Mesendoderm (in vitro differentiated cells): ENCODE results near the gene PBX1.
A peak's percentile ranks its signal among the peaks of the same experiment; 100 is the strongest.

Source experiments
- DNase-seq: peaks from one replicate; pipeline ENCODE4 v3.0.0; 2013
- H2AK5ac ChIP-seq: 2 replicates; pipeline ENCODE4 v1.6.1; 2013; ENCODE audit warnings: low read length, inconsistent platforms
- H2BK120ac ChIP-seq: 2 replicates; pipeline ENCODE4 v1.6.1; 2013; ENCODE audit warnings: low read depth, mild to moderate bottlenecking, low read length, moderate library complexity, mixed read lengths
- H2BK15ac ChIP-seq: replicated peaks from 2 replicates; pipeline ENCODE4 v1.6.1; 2013; ENCODE audit warnings: low read depth, mild to moderate bottlenecking, moderate library complexity
- H2BK5ac ChIP-seq: 2 replicates; pipeline ENCODE4 v1.6.1; 2013; ENCODE audit warnings: low read length, inconsistent platforms
- H3K18ac ChIP-seq: 2 replicates; pipeline ENCODE4 v1.6.1; 2013; ENCODE audit warnings: mild to moderate bottlenecking, low read length, mixed read lengths
- H3K23ac ChIP-seq: one replicate; pipeline ENCODE4 v1.6.1; 2013; ENCODE audit warnings: low read length
- H3K27ac ChIP-seq: 2 replicates; pipeline ENCODE4 v1.5.1; 2013; ENCODE audit warnings: low read depth, mild to moderate bottlenecking, inconsistent platforms, low read length, moderate library complexity
- H3K27me3 ChIP-seq: 2 replicates; pipeline ENCODE4 v1.6.1; 2013; ENCODE audit warnings: low read length, control low read depth, mild to moderate bottlenecking, inconsistent platforms; ENCODE audit not compliant: insufficient read depth, poor library complexity
- H3K36me3 ChIP-seq: 2 replicates; pipeline ENCODE4 v1.6.1; 2013; ENCODE audit warnings: low read length, inconsistent platforms; ENCODE audit not compliant: control insufficient read depth, insufficient read depth
- H3K4ac ChIP-seq: one replicate; pipeline ENCODE4 v1.6.1; 2013; ENCODE audit warnings: low read depth, mild to moderate bottlenecking, low read length, moderate library complexity
- H3K4me1 ChIP-seq: 2 replicates; pipeline ENCODE4 v1.6.1; 2013; ENCODE audit warnings: low read depth, low read length, inconsistent platforms; ENCODE audit not compliant: control insufficient read depth
- H3K4me2 ChIP-seq: 2 replicates; pipeline ENCODE4 v1.6.1; 2013; ENCODE audit warnings: low read length
- H3K4me3 ChIP-seq: 2 replicates; pipeline ENCODE4 v1.5.1; 2013; ENCODE audit warnings: mild to moderate bottlenecking, low read length
- H3K56ac ChIP-seq: one replicate; pipeline ENCODE4 v1.6.1; 2013; ENCODE audit warnings: low read length
- H3K79me1 ChIP-seq: 2 replicates; pipeline ENCODE4 v1.6.1; 2013; ENCODE audit warnings: low read length, inconsistent platforms
- H3K79me2 ChIP-seq: 2 replicates; pipeline ENCODE4 v1.6.1; 2013; ENCODE audit warnings: mild to moderate bottlenecking, low read length; ENCODE audit not compliant: control insufficient read depth, insufficient read depth
- H3K9ac ChIP-seq: 2 replicates; pipeline ENCODE4 v1.6.1; 2013; ENCODE audit warnings: low read length, inconsistent platforms
- H4K5ac ChIP-seq: one replicate; pipeline ENCODE4 v1.6.1; 2013; ENCODE audit warnings: low read length
- H4K8ac ChIP-seq: one replicate; pipeline ENCODE4 v1.6.1; 2013; ENCODE audit warnings: low read depth, mild to moderate bottlenecking, control low read depth, low read length, moderate library complexity
- WGBS: extraction: QIAGEN DNeasy Blood & Tissue Kit; methylation state at CpG from one replicate; pipeline ENCODE4 v1.1.7; 2013; ENCODE audit warnings: low lambda C conversion rate, missing lambda C conversion rate; ENCODE audit not compliant: insufficient coverage; ENCODE audit errors: extremely low coverage; 5-methylcytosine and 5-hydroxymethylcytosine counted together

Gene PBX1

DNA sequence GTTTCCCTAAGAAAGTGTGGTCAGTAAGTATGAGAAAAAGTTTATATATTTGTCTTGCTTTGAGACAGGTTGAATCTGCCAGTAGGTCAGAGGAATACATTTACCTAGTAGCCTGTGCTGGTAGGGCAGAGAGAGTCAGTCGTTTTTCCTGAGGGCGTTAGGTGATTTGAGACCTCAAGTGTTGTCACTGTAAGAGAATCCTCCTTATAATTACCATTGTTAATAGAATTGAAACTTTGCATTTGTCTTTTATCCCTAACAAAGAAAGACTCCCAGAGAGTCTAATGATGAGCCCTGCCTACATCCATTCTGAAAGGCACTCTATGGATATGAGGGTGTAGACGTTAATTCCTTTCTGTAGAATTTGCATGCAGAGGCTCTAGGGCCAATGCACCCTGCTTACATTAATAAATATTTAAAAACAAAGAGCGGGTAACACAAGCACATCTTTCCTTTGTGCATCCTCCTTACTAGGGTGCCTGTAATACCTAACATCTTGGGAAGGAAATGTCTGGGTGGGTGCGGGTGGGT, 16.4 kb downstream of the PBX1 start:
- Histone ChIP-seq H3K79me2 (peaks cover 16% of the 10 kb centered on the region), H3K27me3 (no peaks in the 10 kb centered on the region), H3K4me2 (no peak overlapping the region), H2AK5ac (no peak overlapping the region), H3K36me3 (no peaks in the 10 kb centered on the region), H2BK120ac (no peak overlapping the region), H3K4me3 (no peak overlapping the region), H3K4ac (no peak overlapping the region), H3K79me1 (peaks cover 8% of the 10 kb centered on the region), H4K8ac (peak overlapping the region; percentile 95), H3K23ac (no peak overlapping the region), H2BK5ac (no peak overlapping the region), H2BK15ac (no peak overlapping the region), H3K18ac (peak overlapping the region; percentile 60), H3K4me1 (peaks cover 12% of the 10 kb centered on the region), H4K5ac (no peak overlapping the region), H3K56ac (peak overlapping the region; percentile 82), H3K9ac (no peak overlapping the region), H3K27ac (peak overlapping the region; percentile 86)
- peak; percentile 64 for DNase-seq
- WGBS = no CpG with 5 or more reads among the region's 5 CpGs

DNA sequence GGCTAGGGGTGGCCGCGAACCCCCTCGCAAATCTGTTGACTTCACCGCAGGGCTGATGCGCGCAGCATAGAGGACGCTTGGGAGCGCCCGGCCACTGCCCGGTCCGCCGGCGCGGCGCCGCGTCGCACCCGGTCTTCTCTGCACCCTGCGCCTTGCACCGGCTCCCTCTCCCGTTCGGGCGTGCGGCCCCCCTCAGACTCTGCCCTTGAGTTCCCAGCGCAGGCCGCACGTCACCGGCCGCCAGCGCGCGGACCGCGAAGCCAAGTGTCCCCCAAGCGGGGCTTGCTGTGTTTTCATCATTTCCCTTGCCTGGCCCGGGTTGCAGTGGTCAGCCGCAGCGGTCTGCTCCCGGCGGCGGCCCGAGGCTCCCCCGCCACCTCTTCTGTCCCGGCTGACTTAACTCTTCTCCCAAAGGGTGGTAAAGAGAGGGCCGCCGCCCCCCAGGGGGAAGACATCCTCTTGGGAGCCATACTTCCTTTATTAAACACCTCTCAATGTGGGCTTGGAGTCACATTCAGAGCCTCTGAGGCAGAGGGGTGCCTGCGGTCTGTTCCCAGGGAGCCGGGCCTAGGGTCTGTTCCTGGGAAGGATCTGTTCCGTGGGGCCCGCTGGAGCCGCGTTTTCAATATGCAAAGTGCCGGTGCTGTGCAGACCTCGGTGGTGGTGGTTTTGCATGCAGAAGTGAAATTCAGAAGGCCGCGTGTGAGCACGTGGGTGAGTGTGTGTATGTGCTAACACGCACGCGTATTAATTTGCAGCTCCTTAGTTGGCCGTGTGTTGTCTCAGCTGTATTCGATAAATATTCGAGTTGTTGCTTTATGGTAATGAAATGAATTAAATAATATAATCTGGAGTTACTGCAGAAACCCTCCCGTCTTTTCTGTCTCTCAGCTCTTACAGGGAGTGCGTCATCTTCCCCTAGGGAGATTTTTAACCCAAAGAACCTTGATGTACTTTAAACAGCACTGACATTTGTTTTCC, 17.6 kb downstream of the PBX1 start:
- H4K8ac ChIP-seq = peak overlapping the region; percentile 79
- H3K9ac ChIP-seq = peak overlapping the region; percentile 57
- H2BK120ac ChIP-seq = peak overlapping the region; percentile 88
- peak overlapping the region; percentile 86 for H3K27ac ChIP-seq
- peaks cover 12% of the 10 kb centered on the region for H3K4me1 ChIP-seq
- no peak overlapping the region for H3K23ac ChIP-seq
- peak overlapping the region; percentile 82 for H3K56ac ChIP-seq
- no peak overlapping the region for H2AK5ac ChIP-seq
- H3K4me2 ChIP-seq = peak overlapping the region; percentile 49
- WGBS = no CpG with 5 or more reads among the region's 66 CpGs
- peak overlapping the region; percentile 89 for H3K4ac ChIP-seq
- no peaks in the 10 kb centered on the region for H3K27me3 ChIP-seq
- DNase-seq = peak; percentile 71
- peaks cover 19% of the 10 kb centered on the region for H3K79me2 ChIP-seq
- no peak overlapping the region for H2BK5ac ChIP-seq
- H3K4me3 ChIP-seq = no peak overlapping the region
- H3K36me3 ChIP-seq = no peaks in the 10 kb centered on the region
- H3K18ac ChIP-seq = peak overlapping the region; percentile 80
- peaks cover 11% of the 10 kb centered on the region for H3K79me1 ChIP-seq
- no peak overlapping the region for H4K5ac ChIP-seq
- no peak overlapping the region for H2BK15ac ChIP-seq

DNA sequence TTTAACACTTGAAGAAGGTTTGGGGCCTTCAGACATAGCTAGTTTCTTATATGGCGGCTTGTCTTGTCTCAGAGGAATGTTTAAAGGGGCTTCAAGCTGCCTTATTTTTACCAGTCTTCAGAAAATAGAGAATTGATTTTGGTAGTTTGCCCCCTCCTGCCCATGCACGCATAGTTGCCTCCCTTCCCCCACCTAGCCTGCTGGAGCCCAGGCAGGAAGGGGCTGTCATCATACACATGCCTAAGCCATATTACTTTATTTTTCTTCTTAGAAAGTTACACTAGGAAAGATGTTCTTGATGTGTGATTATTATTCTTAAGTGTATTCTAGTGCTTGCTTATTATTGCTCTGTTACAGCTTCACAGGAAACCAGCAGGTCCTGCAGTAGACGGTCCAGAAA, 18.3 kb downstream of the PBX1 start:
- Histone ChIP-seq H3K36me3 (no peaks in the 10 kb centered on the region), H3K4ac (no peak overlapping the region), H3K79me1 (peaks cover 11% of the 10 kb centered on the region), H3K56ac (no peak overlapping the region), H3K4me3 (no peak overlapping the region), H4K5ac (no peak overlapping the region), H2BK120ac (peak overlapping the region; percentile 88), H3K27ac (no peak overlapping the region), H3K4me1 (peaks cover 12% of the 10 kb centered on the region), H3K4me2 (no peak overlapping the region), H3K9ac (no peak overlapping the region), H2BK5ac (no peak overlapping the region), H3K27me3 (no peaks in the 10 kb centered on the region), H4K8ac (no peak overlapping the region), H2BK15ac (no peak overlapping the region), H2AK5ac (no peak overlapping the region), H3K79me2 (peaks cover 18% of the 10 kb centered on the region), H3K18ac (peak overlapping the region; percentile 80), H3K23ac (no peak overlapping the region)
- DNase-seq = peak; percentile 53
- WGBS = no CpG with 5 or more reads among the region's 3 CpGs

DNA sequence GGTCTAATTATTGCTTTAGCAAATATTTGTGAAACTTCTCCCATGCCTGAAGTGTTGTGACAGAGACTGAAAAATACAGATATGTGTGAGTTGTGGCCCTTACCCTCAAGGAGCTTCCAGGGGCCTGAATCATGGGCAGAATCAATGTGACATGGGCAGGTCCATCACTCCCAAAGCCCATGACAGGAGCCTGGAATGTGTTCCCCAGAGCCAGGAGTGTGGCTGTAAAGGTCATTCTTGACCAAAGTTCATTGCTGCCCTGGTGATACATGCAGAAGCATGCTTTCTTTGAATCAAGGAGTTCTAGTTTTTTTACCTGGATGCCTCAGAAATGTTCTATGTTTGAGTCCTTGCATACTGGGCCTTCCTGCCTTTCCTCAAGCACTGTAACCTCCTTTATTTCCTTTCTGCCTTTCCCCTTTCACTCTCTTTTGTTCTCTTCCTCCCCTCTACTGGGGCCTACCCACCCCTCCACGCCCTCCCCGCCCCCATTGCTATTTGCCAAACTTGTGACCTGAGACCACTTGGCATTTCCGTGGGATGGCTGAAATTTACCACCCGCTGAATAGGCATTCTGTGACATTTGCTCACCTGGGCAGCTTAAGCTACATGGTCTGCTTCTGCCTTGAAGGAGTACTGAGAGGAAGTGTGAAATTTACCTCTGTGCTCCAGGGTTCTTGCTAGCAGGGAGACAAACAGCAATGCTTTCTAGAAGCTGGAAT, 19.7 kb downstream of the PBX1 start:
- Histone ChIP-seq H3K79me2 (peaks cover 17% of the 10 kb centered on the region), H3K56ac (no peak overlapping the region), H2BK120ac (no peak overlapping the region), H3K4me3 (no peak overlapping the region), H3K4me2 (no peak overlapping the region), H2AK5ac (no peak overlapping the region), H3K18ac (peak overlapping the region; percentile 44), H3K4me1 (peaks cover 12% of the 10 kb centered on the region), H2BK5ac (no peak overlapping the region), H3K4ac (peak overlapping the region; percentile 85), H3K27ac (peak overlapping the region; percentile 67), H4K8ac (no peak overlapping the region), H3K27me3 (no peaks in the 10 kb centered on the region), H2BK15ac (no peak overlapping the region), H3K23ac (no peak overlapping the region), H3K36me3 (no peaks in the 10 kb centered on the region), H3K79me1 (peaks cover 9% of the 10 kb centered on the region), H4K5ac (no peak overlapping the region), H3K9ac (no peak overlapping the region)
- WGBS = no CpG with 5 or more reads among the region's 4 CpGs
- DNase-seq = peak; percentile 71

DNA sequence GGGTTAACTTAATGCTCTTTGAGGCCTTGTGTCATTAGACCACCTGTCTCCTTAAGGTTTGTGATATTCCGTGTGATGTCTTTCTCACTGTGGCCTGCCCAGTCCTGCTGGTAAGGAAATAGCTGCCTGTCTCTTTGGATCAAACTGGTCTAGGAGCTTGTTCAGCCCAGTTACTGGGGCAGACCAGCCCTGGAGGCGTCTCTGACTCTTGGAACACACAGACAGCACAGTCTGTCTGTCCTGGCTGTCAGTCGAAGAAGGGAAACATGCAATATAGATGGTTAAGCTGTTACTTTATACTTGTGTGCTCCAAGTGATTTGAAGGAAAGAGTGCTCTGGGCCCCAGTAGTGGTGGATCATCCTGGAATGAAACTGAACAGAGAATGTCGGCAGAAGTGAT, 20.4 kb downstream of the PBX1 start:
- WGBS = no CpG with 5 or more reads among the region's 4 CpGs
- Histone ChIP-seq H2BK5ac (no peak overlapping the region), H3K36me3 (no peaks in the 10 kb centered on the region), H3K79me1 (peaks cover 4% of the 10 kb centered on the region), H4K8ac (no peak overlapping the region), H3K4ac (no peak overlapping the region), H2BK15ac (no peak overlapping the region), H3K56ac (no peak overlapping the region), H3K4me3 (no peak overlapping the region), H3K79me2 (peaks cover 13% of the 10 kb centered on the region), H3K27ac (peak overlapping the region; percentile 75), H2BK120ac (no peak overlapping the region), H3K27me3 (no peaks in the 10 kb centered on the region), H4K5ac (no peak overlapping the region), H3K23ac (no peak overlapping the region), H2AK5ac (no peak overlapping the region), H3K4me1 (peaks cover 12% of the 10 kb centered on the region), H3K18ac (no peak overlapping the region), H3K4me2 (no peak overlapping the region), H3K9ac (no peak overlapping the region)
- no peak for DNase-seq
